Kidney capillary endothelial cell (primary cell): ENCODE data around the gene ANKDD1B.
"Not testable (repeated sequence)": the region's sequence is repeated elsewhere in the genome, so short reads cannot be mapped to it uniquely, and the experiment has no call there.

Source experiments
- DNase-seq: peaks from one replicate; pipeline ENCODE4 v3.0.0-alpha.2; 2018; ENCODE audit warnings: low spot score

ANKDD1B gene

DNA sequence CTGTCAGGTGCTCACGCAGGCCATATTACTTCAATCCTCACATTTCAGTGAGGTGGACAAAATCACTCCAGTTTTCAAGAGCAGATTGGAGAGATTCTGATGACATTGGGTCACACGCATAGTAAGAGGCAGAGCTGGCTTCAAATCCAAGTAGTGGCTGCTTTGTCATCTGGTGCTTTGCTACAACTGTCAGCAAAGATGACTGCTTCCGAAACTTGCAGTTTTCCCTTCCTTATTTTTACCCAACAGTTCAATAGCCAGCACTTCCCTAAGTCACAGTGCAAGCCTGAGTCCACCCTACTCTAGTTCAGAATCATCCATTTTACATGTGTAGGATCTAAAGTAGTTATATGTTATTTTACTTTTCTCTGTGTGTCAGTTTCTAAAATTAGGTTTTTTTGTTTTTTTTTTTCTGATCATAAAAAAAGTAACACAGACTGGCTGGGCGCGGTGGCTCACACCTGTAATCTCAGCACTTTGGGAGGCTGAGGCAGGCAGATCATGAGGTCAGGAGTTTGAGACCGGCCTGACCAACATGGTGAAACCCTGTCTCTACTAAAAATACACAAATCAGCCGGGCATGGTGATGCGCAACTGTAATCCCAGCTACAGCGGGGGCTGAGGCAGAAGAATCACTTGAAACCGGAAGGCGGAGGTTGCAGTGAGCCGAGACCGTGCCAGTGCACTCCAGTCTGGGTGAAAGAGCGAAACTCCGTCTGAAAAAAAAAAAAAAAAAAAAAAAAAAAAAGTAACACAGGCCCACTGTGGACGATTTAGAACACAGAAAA, 49.6 kb downstream of the ANKDD1B start:
- no peak for DNase-seq

DNA sequence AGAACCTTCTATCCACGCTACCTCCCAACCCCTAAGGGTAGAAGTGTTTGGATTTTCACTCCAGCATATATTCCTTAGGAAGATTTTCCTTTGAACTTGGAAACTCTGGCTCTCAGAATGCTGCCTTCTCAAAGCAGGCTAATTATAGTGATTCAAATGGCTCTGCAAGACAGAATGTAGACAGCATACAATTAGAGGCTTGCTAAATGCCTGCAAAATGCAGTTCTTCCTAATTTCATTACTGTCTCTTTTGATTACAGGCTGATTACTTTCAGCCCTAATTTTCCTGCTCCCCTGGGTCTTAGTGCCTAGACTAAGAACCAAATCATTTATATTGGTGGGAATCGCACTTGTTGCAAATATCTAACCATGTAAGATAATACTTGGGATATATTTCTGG, 50.8 kb downstream of the ANKDD1B start:
- no peak for DNase-seq

DNA sequence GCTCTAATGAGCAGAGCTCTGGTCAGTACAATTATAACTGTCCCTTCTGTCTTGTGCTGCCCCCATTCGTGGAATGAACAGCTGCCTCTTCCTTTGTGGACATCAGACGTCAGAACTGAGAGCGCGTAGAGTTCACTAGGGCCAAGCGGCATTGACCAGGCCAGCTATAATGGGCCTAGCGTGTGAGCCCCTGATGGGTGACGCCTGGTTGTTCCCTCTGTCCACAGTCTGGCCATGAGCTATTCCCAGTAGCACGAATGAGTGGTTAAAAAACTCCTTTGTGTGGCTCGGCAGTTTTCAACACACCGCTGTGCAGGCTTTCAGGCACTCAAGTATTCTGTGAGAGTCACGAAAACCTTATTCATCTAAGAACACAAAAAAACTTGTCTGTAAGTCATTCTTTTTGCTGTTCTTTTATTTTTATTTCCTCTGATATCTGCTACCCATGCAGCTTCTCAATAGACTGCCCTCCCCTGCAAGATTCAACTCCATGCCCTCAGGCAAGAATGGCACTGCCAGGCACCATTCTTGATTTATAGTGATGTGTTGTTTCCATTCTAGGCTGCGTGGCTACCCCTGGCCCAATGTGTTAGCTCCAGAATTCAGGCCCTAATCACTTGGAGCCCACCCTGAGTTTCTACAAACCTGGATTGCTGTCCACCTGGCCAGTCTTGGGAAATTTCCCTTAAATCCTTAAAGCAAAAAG, 52.5 kb downstream of the ANKDD1B start:
- DNase-seq = no peak

DNA sequence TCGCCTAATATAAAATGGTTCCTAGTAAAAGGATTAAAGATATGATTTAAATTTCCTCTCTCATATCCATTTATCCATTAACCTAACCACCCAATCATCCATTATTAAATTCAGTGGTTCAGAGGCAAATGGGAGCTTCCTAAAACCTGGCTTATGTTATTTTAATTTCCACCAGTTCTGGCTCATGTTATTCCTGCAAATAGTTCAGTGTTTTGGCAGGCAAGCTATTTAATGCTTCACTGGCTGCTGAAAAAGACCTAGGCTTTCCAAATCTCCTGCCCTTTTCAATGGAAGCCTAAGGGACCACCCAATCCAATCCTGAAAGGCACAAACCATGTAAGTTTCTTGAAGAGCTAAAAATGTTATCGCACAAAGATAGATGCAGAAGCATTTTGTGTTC, 53.7 kb downstream of the ANKDD1B start:
- DNase-seq = no peak

DNA sequence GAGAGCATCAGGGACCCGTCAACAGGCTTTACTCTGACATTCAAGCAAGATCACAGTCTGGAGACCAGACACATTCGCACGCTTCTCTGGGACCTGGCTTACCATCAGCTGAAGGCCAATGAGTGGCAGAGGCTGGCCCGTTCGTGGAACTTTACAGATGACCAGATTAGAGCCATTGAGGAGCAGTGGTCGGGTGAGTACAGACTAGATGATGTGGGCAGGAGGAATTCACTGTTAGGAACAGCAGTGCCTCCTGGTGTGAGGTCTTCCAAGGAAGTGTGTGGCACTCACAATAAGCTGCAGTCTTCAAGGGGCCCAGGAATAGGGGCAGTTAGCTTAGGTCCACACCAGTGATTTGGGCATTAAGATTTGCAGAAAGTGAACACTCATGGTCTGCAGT, 55.5 kb downstream of the ANKDD1B start:
- no peak for DNase-seq

DNA sequence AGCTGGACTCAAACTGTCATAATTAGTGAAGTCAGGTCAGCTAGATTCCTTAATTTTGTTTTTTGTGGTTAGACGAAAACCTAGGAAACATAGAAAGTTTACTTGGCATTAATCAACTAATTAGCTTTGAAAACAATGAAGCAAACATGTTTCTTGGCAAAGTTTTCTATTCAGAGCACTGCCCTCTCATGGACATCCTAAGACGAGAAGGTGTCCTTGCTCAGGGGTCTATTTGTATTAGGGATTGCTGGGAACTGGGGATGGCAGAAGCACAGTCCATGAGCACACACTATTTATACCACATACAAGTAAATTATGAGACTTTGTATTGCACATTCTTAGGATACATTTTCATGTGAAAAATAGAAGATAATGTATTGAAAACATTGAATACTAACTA, 56.3 kb downstream of the ANKDD1B start:
- no peak for DNase-seq

DNA sequence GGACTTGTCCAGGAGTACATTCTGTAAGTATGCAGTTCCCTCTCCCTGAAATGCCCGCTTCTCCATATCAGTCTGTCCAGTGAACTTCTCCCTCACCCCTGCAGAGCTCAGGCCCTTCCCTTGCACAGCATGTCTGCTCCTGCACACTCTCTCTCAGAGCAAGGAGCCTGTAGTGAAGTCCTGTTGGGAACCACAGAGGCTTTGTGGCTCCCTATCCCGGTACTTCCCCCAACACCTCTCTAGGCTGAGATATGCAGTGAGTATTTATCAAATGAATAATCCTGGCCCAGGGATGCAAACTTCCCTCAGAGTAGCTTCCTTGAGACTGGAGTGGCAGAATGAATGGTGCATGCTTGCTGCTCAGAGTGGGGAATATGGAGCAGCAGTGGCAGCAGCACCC, 57.2 kb downstream of the ANKDD1B start:
- no peak for DNase-seq

DNA sequence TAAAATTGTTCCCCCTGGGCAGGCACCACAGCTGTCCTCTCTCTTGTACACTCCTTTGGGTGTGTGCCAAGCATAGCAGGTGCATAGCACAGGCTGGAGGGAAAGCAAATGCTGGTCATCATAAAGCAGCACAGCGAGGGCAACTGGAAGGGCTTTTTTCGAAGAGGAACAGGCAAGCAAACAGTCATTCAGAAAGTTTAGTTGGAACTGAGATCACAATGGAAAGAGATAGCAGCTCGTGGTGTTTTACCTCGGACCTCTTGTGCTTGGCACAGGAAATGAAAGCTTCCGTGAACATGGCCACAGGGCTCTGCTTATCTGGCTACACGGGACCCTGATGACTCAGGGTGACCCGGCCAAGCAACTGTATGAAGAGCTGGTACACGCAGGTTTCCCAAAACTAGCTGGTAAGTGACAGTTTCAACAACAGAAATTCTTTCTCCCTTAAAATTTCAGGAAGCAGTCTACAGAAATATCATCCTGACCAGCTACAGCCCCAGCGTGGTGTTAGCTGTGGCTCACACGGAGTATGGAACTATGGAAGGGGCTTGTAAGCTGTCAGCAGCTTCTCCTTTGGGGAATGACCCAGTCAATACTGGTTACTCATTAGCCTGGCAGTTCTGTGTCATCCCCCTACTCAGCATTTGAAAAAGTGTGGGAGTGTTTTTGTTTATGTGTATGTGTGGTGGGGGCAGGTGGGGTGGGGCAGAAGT, 57.9 kb downstream of the ANKDD1B start:
- peak; percentile 67 for DNase-seq

DNA sequence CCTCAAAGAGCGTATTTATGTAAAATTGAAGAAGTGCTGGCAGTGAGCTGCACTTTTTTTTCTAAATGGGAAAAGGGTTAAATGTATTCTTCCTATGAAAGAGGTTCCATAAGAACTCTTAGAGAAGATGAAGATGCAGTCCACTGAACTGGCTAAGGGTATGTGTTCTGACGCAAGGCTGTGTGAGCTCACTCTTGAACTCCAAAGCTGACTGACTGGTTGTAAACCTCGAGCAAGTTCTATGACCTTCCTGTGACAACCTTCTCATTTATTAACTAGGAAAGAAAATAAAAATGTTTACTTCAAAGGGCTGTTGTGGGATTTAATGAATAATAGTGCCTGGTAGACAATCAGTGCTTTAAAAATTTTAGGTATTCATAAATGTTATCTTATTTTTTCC, 59.3 kb downstream of the ANKDD1B start:
- no peak for DNase-seq

DNA sequence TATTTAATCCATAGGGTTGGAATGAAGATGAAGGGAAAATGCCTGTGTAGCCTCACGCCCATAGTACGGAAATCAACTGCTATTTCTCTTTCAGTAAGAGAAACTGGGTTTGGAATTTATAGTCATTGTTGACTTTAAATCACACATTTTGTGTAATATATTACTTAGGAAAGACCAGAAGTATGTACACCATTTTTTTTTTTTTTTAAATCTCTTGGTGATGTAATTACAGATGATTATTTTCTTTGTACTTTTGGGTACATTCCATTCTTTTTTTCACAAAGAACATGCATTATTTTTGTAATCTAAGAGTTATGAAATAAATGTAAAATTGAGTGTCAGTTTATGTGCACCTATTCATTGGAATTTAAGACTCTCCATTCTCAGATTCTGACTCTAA, 60.3 kb downstream of the ANKDD1B start:
- DNase-seq = no peak

DNA sequence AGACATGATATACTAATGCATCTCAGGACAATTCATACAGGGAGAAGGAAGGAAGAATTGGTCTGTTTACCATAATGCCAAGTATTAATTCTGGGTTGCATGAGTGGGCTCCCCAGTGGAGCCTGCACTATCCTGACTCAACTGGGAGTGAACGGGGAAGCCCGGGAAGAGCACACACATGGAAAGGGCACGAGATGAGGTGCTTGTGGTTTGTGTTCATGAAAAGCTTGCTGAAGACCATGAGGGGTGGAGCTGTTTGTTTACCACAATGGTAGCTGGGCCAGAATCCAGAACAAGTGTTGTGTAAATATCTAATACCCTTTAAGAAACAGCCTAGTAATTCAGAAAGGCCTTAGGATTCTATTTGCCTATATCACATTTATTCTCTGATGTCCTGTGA, 61.4 kb downstream of the ANKDD1B start:
- DNase-seq = no peak

DNA sequence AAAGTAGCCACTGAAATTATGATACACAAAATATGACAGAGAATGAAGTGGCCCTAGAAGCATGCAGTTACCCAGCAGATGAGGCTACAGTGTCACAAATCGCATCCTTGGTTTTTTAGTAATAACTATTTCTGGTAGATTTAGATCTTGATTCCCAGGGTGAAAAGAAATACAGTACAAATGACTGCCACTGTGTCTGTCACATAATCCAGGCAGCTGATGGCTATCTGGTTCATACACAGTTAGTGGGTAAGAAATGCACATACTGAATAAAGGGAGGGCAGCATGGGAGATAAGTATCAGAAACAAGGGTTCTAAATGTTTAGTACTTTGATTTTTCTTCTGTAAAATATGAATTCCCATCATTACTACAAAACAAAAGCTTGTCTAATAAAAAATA, 64.5 kb downstream of the ANKDD1B start:
- DNase-seq = no peak

DNA sequence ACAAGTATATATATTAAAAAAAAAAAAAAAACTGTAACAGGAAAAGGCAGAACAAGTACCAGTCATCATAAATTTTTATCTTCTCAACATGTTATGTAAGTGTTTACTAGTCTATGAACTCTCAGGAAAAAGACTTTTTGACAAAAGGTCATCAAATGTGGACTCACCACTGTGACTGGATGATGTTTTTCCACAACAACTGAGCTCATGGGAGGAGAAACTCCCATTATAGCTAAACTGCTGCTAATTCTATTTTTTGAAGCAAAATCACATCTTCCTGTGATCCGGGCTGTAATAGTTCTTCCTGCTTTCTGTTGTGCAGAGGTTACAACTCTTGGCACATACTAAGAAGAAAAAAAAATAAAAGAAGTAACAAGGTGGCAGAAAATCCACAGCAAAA, 66.4 kb downstream of the ANKDD1B start:
- no peak for DNase-seq

DNA sequence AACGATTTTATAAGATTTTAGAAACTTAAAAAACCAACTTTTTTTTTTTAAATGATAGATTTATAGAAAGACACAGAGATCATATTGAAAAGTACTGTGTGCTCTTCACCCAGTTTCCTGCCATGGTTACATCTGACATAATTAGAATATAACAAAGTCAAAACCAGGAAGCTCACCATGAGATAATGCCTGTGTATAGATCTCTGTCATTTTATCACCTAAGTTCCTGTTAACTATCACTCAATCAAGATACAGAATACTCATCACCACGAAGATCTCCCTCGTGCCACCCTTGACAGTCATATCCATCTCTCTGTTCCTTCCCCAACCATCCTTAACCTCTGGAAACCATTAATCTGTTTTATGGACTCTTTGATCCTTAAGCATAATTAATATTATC, 66.9 kb downstream of the ANKDD1B start:
- no peak for DNase-seq

DNA sequence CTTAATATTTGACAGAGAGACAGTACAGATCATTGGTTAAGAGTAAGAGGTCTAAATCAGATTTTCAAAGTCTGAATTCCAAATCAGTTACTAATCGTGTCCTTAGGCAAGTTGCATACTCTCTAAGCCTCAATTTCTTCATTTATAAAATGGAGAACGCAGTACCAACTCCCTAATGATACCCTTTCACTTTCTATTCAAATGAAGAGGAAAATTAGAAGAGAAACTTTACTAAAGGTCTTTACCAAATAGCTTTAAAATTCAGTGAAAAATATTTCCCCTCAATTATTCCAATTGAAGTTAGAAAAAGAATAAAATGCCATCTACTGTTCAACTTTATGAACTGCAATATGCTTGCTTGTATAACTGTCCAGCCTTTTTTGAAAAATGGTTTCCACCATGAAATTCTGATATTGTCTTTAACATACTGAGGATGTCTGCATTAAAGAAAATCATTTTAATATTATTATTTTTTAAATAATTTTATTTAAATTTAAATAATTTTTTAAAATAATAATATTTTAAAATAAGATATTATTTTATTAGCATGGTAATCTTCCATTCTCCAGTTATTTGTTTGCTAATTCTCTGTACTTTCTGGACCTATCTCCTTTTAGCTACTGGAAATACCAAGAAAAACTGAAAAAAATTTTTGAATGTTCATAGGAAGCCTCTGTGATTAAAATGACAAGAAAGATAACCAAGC, 70.0 kb downstream of the ANKDD1B start:
- peak; percentile 67 for DNase-seq

DNA sequence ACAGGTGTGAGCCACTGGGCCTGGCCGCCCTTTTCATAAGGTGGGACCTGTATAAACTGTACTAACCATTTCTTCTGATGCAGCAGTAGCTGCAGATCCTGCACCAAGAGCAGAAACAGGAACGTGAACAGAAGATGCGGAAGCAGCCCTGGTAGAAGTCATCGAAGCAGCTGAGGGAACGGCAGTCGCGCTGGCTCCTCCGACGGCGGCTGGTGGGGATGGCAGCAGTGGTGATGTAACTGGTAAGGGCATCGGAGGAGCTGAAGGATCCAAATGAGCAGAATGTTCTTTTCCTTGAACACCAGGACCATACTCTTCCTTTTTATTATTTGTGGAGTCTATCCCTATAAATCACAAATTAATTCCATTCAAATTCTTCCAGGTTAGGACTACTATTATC, 73.9 kb downstream of the ANKDD1B start:
- no peak for DNase-seq

DNA sequence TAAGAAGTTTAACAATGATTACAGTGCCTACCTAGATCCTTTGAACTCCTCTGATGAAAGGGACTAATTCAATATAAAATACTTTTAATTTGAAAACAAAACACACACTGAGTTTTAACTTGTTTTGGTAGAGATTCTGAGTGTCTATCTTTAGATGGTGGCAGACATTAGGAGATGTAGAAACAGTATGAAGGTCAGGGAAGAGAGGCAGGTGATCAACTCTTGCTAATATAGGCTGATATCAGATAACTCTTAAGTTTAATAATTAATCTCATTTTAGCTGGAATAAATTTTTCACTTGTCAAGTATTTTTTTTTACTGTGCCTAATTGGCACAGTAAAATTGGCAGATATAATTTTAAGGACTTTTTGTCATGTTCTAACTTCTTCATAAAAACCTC, 75.2 kb downstream of the ANKDD1B start:
- DNase-seq = no peak

DNA sequence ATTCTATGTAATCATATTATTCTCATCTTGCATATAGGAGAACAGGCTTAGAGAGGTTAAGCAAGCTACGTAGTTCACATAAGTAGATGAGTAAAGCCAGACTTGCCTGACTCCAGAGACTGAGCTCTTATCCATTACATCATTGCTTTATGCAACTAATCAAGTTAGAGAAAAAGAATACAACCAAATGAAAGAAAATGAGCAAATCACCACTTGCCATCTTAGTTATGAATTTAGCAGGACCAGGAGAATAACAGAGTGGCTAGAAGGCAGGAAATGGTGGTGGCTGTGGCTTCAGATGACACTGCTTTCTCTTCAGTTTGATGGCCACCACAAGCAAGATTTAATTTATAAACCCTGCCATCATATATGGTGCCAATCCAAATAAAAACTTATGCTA, 79.4 kb downstream of the ANKDD1B start:
- DNase-seq = no peak

DNA sequence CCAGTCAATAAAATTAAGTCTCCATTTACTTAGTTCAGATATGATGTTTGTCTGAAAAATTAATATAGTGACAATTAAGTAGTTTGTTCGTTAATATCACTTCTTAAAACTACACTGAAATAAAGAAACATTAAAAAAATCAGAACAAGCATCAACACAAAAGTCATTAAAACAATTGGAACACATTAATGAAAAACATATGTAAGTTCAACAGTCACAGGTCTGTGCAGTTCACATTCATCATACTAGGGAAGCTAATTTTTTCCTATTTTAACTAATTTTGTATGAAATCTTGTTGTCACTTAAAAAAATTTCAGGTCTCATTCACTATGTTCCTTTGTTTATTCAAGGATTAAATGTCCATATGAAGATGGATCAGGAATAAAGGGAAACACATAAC, 83.5 kb downstream of the ANKDD1B start:
- DNase-seq = no peak

DNA sequence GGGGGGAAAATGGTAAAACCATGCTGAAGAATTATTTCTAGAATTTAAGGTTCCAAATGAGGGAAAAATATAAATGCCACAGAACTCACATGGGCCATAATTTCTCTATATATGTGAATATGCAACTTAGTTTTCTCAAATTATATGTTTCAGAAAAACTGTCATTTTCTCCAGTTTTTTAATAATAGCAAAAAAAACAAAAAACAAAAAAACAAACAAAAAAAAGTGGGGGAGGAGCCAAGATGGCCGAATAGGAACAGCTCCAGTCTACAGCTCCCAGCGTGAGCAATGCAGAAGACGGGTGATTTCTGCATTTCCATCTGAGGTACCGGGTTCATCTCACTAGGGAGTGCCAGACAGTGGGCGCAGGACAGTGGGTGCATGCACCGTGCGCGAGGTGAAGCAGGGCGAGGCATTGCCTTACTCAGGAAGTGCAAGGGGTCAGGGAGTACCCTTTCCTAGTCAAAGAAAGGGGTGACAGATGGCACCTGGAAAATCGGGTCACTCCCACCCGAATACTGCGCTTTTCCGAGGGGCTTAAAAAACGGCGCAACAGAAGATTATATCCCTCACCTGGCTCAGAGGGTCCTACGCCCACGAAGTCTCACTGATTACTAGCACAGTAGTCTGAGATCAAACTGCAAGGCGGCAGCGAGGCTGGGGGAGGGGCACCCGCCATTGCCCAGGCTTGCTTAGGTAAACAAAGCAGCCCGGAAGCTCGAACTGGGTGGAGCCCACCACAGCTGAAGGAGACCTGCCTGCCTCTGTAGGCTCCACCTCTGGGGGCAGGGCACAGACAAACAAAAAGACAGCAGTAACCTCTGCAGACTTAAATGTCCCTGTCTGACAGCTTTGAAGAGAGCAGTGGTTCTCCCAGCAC, 84.5 kb downstream of the ANKDD1B start:
- not testable (repeated sequence) for DNase-seq

DNA sequence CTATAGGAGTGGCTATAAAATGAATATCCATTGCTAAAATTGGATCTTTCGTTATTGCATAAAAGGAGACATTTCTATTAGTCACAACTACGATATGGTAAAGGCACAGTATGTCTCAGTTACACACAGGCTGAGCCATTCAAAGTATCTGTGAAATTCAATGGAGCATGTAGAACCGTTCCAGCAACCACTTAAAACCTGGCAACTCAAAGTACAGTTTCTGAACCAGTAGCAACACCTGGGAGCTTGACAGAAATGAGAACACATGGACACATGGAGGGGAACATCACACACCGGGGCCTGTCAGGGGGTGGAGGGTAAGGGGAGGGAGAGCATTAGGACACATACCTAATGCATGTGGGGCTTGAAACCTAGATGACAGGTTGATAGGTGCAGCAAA, 90.6 kb downstream of the ANKDD1B start:
- DNase-seq = no peak

DNA sequence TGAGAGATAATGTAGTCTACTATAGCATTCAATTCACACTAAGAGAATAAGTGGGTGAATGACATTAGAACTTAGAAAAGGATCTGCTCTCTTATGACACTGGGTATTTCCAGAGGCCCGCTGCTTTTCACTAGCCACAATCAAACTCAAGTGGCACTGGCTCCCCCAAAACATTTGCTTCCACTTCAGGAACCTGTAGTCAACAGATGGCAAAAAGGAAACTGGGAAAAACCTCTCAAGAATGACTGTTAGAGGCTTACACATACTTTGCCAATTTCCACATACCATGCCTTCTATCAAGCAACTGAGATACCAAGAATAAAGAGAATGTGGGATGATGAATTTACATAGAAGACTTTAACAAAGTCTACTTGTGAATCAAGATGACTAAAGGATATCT, 94.8 kb downstream of the ANKDD1B start:
- DNase-seq = no peak
